ENCODE measurements around the gene FHDC1.

Gene FHDC1

DNA sequence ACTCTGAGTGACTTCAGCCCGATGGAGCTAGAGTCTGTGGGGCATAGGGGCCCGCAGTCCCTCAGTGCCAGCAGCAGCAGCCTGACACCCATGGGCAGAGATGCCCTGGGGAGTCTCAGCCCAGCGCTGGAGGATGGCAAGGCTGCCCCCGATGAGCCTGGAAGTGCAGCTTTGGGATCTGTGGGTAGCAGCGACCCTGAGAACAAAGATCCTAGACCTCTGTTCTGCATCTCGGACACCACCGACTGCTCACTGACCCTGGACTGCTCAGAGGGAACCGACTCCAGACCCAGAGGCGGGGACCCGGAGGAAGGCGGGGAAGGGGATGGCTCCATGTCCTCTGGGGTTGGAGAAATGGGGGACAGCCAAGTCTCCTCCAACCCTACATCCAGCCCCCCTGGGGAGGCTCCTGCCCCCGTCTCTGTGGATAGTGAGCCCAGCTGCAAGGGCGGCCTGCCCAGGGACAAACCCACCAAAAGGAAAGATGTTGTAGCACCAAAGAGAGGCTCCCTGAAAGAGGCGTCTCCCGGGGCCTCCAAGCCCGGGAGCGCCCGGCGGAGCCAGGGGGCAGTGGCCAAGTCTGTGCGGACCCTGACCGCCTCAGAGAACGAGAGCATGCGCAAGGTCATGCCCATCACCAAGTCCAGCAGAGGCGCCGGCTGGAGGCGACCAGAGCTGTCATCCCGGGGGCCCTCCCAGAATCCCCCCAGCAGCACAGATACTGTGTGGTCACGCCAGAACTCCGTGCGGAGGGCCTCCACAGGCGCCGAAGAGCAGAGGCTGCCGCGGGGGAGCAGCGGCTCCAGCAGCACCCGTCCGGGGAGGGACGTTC lies 39.5 kb downstream of the FHDC1 start:
- no peaks in the 10 kb centered on the region for H3K9me3 ChIP-seq (ENCODE audit: control insufficient read depth in 1 of 2, low read length in 2 of 2)
- peaks cover 12 to 22% of the 10 kb centered on the region in 2 donors for H3K36me3 ChIP-seq (ENCODE audit: control insufficient read depth in 1 of 2, insufficient read depth in 2 of 2, low read length in 2 of 2)
- peaks cover 0 to 2% of the 10 kb centered on the region in 2 donors for H3K4me1 ChIP-seq (ENCODE audit: control insufficient read depth in 1 of 2, insufficient read depth in 2 of 2, low read length in 2 of 2)
- H3K9ac ChIP-seq (ENCODE audit: low read depth in 1 of 2, low read length in 2 of 2): no peak overlapping the region
- no peak overlapping the region for H3K4me3 ChIP-seq (ENCODE audit: low read depth in 1 of 2, low read length in 2 of 2)
- H3K27ac ChIP-seq (ENCODE audit: low read depth, low read length): no peak overlapping the region
- H3K27me3 ChIP-seq (ENCODE audit: control insufficient read depth in 1 of 2, insufficient read depth in 2 of 2, low read length in 2 of 2): no peaks in the 10 kb centered on the region

DNA sequence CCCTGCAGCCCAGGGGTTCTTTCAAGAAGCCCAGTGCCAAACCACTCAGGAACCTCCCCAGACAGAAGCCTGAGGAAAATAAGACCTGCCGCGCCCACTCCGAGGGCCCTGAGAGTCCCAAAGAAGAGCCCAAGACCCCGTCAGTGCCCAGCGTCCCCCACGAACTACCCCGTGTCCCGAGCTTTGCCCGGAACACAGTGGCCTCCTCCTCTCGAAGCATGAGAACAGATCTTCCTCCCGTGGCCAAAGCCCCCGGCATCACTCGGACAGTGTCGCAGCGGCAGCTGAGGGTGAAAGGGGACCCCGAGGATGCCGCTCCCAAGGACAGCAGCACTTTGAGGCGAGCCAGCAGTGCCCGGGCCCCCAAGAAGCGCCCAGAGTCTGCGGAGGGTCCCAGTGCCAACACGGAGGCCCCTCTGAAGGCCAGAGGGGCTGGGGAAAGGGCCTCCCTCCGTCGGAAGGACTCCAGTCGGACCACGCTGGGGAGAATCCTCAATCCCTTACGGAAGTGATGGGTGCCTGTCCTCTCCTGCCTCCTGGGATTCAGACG lies 40.2 kb downstream of the FHDC1 start:
- Histone ChIP-seq H3K27ac (ENCODE audit: low read depth, low read length) (no peak overlapping the region), H3K9me3 (ENCODE audit: control insufficient read depth in 1 of 2, low read length in 2 of 2) (no peaks in the 10 kb centered on the region), H3K27me3 (ENCODE audit: control insufficient read depth in 1 of 2, insufficient read depth in 2 of 2, low read length in 2 of 2) (no peaks in the 10 kb centered on the region), H3K4me1 (ENCODE audit: control insufficient read depth in 1 of 2, insufficient read depth in 2 of 2, low read length in 2 of 2) (no peaks in the 10 kb centered on the region), H3K36me3 (ENCODE audit: control insufficient read depth in 1 of 2, insufficient read depth in 2 of 2, low read length in 2 of 2) (peaks cover 12 to 22% of the 10 kb centered on the region in 2 donors), H3K4me3 (ENCODE audit: low read depth in 1 of 2, low read length in 2 of 2) (no peak overlapping the region), H3K9ac (ENCODE audit: low read depth in 1 of 2, low read length in 2 of 2) (no peak overlapping the region)

DNA sequence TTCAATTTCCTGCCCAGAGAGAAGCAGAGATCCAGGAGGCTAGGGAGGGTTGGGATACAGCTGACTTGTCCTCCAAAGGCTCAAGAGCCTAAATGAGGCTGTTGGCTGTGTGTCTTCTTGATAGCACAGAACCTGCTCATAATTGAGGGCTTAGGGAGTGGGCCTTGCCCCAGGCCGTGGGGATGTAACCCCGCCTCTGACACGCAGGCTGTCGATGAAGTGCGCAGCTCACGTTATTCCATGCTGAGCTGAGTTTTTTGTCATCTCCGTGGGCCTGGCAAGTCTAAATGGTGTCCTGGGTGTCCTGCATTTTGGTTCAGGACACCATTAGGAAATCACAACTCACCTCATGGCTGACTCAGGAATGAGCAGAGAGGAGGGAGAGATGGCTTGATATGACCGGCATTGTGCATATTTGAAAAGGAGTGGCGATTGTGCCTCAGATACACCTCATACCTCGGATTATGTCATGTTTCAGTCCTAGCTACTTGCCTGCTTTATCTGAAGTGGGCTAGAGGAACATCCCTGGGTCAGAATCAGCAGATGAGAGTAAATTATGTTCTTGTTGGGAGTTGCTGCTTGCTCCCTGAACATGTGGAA lies 43.7 kb downstream of the FHDC1 start:
- Histone ChIP-seq H3K4me1 (ENCODE audit: control insufficient read depth in 1 of 2, insufficient read depth in 2 of 2, low read length in 2 of 2) (no peaks in the 10 kb centered on the region), H3K36me3 (ENCODE audit: control insufficient read depth in 1 of 2, insufficient read depth in 2 of 2, low read length in 2 of 2) (no peaks in the 10 kb centered on the region), H3K27me3 (ENCODE audit: control insufficient read depth in 1 of 2, insufficient read depth in 2 of 2, low read length in 2 of 2) (no peaks in the 10 kb centered on the region), H3K9ac (ENCODE audit: low read depth in 1 of 2, low read length in 2 of 2) (no peak overlapping the region), H3K4me3 (ENCODE audit: low read depth in 1 of 2, low read length in 2 of 2) (no peak overlapping the region), H3K27ac (ENCODE audit: low read depth, low read length) (no peak overlapping the region), H3K9me3 (ENCODE audit: control insufficient read depth in 1 of 2, low read length in 2 of 2) (no peaks in the 10 kb centered on the region)

DNA sequence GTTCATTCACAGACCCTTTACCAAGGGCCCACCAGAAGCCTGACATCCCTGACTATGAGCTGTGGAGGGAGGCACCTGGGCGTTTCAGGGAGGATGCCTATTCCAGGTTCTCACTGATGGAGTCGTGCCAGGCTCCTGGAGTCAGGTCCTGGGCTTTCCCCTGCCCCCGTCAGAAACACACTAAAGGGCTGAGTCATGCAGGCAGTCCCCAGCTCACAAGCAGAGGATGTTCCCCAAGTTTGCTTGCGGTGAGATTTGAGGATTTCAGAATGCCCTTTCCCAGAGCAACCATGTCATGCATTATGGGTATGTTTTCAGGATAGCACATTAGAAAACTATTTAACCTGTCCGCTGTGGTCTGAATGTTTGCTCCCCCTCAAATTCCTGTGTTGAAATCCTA lies 45.2 kb downstream of the FHDC1 start:
- no peaks in the 10 kb centered on the region for H3K36me3 ChIP-seq (ENCODE audit: control insufficient read depth in 1 of 2, insufficient read depth in 2 of 2, low read length in 2 of 2)
- no peaks in the 10 kb centered on the region for H3K9me3 ChIP-seq (ENCODE audit: control insufficient read depth in 1 of 2, low read length in 2 of 2)
- H3K4me3 ChIP-seq (ENCODE audit: low read depth in 1 of 2, low read length in 2 of 2): no peak overlapping the region
- no peaks in the 10 kb centered on the region for H3K27me3 ChIP-seq (ENCODE audit: control insufficient read depth in 1 of 2, insufficient read depth in 2 of 2, low read length in 2 of 2)
- no peak overlapping the region for H3K27ac ChIP-seq (ENCODE audit: low read depth, low read length)
- no peaks in the 10 kb centered on the region for H3K4me1 ChIP-seq (ENCODE audit: control insufficient read depth in 1 of 2, insufficient read depth in 2 of 2, low read length in 2 of 2)
- no peak overlapping the region for H3K9ac ChIP-seq (ENCODE audit: low read depth in 1 of 2, low read length in 2 of 2)

DNA sequence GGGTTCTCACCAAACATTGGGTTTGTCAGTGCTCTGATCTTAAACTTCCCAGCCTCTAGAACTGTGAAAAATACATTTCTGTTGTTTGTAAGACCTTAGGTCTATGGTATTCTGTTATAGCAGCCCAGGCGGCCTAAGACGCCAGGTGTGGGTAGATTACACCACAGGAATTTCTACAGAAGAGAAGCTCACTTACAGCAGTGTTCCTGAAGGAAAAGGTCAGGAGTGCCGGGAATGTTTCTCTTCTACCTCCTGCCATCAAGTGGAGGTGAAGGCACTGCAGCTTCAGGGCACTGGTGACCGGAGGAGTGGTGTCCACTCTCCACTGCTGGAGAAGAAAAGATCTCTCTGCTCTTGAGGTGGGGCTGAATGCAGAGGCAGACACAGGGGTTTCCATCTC lies 45.7 kb downstream of the FHDC1 start:
- no peaks in the 10 kb centered on the region for H3K36me3 ChIP-seq (ENCODE audit: control insufficient read depth in 1 of 2, insufficient read depth in 2 of 2, low read length in 2 of 2)
- H3K9me3 ChIP-seq (ENCODE audit: control insufficient read depth in 1 of 2, low read length in 2 of 2): no peaks in the 10 kb centered on the region
- H3K4me3 ChIP-seq (ENCODE audit: low read depth in 1 of 2, low read length in 2 of 2): no peak overlapping the region
- no peaks in the 10 kb centered on the region for H3K27me3 ChIP-seq (ENCODE audit: control insufficient read depth in 1 of 2, insufficient read depth in 2 of 2, low read length in 2 of 2)
- no peaks in the 10 kb centered on the region for H3K4me1 ChIP-seq (ENCODE audit: control insufficient read depth in 1 of 2, insufficient read depth in 2 of 2, low read length in 2 of 2)
- H3K9ac ChIP-seq (ENCODE audit: low read depth in 1 of 2, low read length in 2 of 2): no peak overlapping the region
- H3K27ac ChIP-seq (ENCODE audit: low read depth, low read length): no peak overlapping the region

DNA sequence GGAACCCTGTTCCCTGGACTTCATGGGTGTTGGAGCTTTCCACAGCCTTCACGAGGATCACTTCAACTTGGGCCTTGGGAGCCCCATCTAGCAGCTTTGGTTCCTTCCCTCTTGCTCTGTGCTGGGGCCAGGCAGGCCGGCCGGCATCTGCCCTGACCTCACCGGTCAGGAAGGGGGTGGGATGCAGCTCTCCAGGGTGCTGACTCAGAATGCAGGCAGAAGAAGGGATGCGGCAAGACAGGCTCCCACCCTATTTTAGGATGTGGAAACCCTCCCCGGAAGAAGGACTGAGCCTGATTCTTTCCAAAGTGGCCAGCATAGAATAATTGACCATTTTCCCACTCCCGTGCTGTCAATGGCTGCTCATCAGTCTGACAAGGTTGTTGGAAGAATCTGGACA lies 47.1 kb downstream of the FHDC1 start:
- Histone ChIP-seq H3K9me3 (ENCODE audit: control insufficient read depth in 1 of 2, low read length in 2 of 2) (no peaks in the 10 kb centered on the region), H3K4me1 (ENCODE audit: control insufficient read depth in 1 of 2, insufficient read depth in 2 of 2, low read length in 2 of 2) (no peaks in the 10 kb centered on the region), H3K27ac (ENCODE audit: low read depth, low read length) (no peak overlapping the region), H3K4me3 (ENCODE audit: low read depth in 1 of 2, low read length in 2 of 2) (no peak overlapping the region), H3K27me3 (ENCODE audit: control insufficient read depth in 1 of 2, insufficient read depth in 2 of 2, low read length in 2 of 2) (no peaks in the 10 kb centered on the region), H3K36me3 (ENCODE audit: control insufficient read depth in 1 of 2, insufficient read depth in 2 of 2, low read length in 2 of 2) (no peaks in the 10 kb centered on the region), H3K9ac (ENCODE audit: low read depth in 1 of 2, low read length in 2 of 2) (no peak overlapping the region)

DNA sequence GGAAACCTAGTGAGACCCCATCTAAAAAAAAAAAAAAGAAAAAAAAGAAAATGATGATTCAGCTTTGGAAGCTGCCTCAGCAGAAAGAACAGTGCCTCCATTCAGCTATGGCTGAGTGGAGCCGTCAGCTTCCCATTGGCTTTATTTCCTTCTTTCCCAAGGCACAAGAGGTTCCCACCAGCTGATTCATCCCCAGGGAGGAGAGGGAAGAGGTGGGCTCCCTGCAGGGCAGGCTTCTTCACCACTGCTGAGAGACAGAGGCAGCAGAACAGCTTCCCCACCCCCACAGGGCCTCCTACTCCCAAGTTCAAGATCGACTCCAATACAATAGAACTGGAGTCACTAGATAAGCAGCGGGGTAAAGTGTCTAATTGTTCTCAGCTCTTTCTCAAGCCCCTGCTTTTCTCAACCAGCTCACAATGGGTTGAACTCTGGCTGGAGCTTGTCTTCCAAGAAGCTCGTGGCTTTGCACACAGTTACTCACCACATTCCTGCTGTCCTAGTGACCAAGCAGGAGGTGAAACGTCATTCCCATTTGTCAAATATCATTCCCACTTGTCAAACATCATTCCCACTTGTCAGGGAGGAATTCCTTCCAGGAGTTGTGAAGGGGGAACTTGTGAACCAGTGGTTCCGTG lies 47.8 kb downstream of the FHDC1 start:
- Histone ChIP-seq H3K9me3 (ENCODE audit: control insufficient read depth in 1 of 2, low read length in 2 of 2) (no peaks in the 10 kb centered on the region), H3K27me3 (ENCODE audit: control insufficient read depth in 1 of 2, insufficient read depth in 2 of 2, low read length in 2 of 2) (no peaks in the 10 kb centered on the region), H3K36me3 (ENCODE audit: control insufficient read depth in 1 of 2, insufficient read depth in 2 of 2, low read length in 2 of 2) (no peaks in the 10 kb centered on the region), H3K4me3 (ENCODE audit: low read depth in 1 of 2, low read length in 2 of 2) (no peak overlapping the region), H3K4me1 (ENCODE audit: control insufficient read depth in 1 of 2, insufficient read depth in 2 of 2, low read length in 2 of 2) (peaks cover 2 to 4% of the 10 kb centered on the region in 2 donors), H3K9ac (ENCODE audit: low read depth in 1 of 2, low read length in 2 of 2) (no peak overlapping the region), H3K27ac (ENCODE audit: low read depth, low read length) (no peak overlapping the region)

DNA sequence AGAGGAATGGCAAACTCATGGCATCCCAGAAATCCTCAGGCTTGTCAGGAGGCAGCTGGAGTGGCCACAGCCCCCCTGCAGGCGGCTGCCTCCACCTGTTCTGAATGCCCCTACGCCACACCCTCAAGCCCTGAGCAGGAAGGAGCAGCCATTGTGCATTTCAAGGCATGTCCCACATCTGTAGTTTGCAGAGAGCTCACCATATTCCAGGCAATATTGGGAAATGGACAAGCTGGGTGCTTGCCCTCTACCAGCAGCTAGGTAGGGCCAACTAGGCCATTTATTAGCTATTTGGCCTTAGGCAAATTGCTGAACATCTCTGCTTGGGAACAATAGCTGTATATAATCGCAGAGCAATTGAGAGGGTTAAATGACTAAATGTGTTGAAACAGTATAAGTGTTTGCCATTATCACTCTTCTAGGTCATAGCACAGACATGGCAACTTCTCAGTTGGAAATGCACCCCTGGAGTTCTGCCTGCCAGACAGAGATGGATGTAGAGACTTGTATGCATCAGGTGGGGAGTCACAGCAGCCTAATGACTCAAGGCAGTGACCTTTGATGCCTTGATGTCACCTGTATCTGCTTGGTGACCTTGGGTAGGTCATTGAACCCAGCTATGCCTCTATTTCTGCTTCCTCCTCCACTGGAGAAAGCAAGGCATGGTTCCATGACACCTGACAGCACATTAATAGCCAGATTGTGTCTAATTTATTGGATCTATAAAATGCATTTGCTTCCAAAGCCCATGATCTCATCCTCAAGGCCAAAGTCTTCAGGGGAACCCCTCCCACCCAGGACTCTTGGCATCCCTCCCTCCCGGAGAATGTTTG lies 52.8 kb downstream of the FHDC1 start:
- H3K36me3 ChIP-seq (ENCODE audit: control insufficient read depth in 1 of 2, insufficient read depth in 2 of 2, low read length in 2 of 2): no peaks in the 10 kb centered on the region
- H3K4me3 ChIP-seq (ENCODE audit: low read depth in 1 of 2, low read length in 2 of 2): no peak overlapping the region
- peaks cover 12% of the 10 kb centered on the region in 2 donors for H3K4me1 ChIP-seq (ENCODE audit: control insufficient read depth in 1 of 2, insufficient read depth in 2 of 2, low read length in 2 of 2)
- H3K9ac ChIP-seq (ENCODE audit: low read depth in 1 of 2, low read length in 2 of 2): no peak overlapping the region
- H3K27ac ChIP-seq (ENCODE audit: low read depth, low read length): no peak overlapping the region
- H3K9me3 ChIP-seq (ENCODE audit: control insufficient read depth in 1 of 2, low read length in 2 of 2): no peaks in the 10 kb centered on the region
- no peaks in the 10 kb centered on the region for H3K27me3 ChIP-seq (ENCODE audit: control insufficient read depth in 1 of 2, insufficient read depth in 2 of 2, low read length in 2 of 2)

DNA sequence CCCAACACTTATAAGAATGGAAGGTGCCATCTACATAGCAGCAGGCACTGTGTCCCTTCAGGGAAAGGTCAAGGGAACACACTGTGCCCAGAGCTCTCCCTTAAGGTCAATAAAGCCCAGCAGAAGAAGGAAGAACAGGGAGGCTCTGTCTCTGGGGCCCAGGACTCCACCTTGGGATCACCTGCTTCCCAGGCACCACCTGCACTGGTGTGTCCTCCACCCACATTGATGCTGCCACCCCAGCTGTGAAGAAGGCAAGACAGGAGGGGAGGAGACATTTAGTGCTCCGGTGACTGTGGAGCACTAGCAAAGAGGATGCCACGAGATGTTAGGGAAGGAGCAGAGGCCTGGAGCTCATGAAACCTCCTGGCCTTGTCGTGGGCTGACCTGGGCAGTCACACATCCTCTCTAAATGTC lies 53.4 kb downstream of the FHDC1 start:
- Histone ChIP-seq H3K9me3 (ENCODE audit: control insufficient read depth in 1 of 2, low read length in 2 of 2) (no peaks in the 10 kb centered on the region), H3K4me1 (ENCODE audit: control insufficient read depth in 1 of 2, insufficient read depth in 2 of 2, low read length in 2 of 2) (peaks cover 12% of the 10 kb centered on the region in 2 donors), H3K27me3 (ENCODE audit: control insufficient read depth in 1 of 2, insufficient read depth in 2 of 2, low read length in 2 of 2) (no peaks in the 10 kb centered on the region), H3K27ac (ENCODE audit: low read depth, low read length) (peak overlapping the region; percentile 39), H3K9ac (ENCODE audit: low read depth in 1 of 2, low read length in 2 of 2) (no peak overlapping the region), H3K4me3 (ENCODE audit: low read depth in 1 of 2, low read length in 2 of 2) (no peak overlapping the region), H3K36me3 (ENCODE audit: control insufficient read depth in 1 of 2, insufficient read depth in 2 of 2, low read length in 2 of 2) (no peaks in the 10 kb centered on the region)

Measured in duodenal mucosa (tissue), 2 donors.